ENCODE measurements around the gene MPND. TPM values are rescaled to one million over a fixed set of nuclear protein-coding genes. Genes with fewer than 3 reads are reported as not detected.

MPND gene
- total RNA-seq = 5.6 and 7.9 TPM in 2 replicates

GRCh38 chr19:4343370-4344307, at the start of gene MPND:
Gene MPND (plus strand): TSS chr19:4343562. CDS start chr19:4343594, 32 bp downstream.

GRCh38 chr19:4302243-4302640, 41.1 kb upstream of the MPND start, which contains the start of gene TMIGD2:
Gene TMIGD2 (minus strand): TSS chr19:4302389. CDS start chr19:4302385, 4 bp downstream.

GRCh38 chr19:4304538-4305256, 38.7 kb upstream of the MPND start, which contains the start of gene FSD1:
Gene FSD1 (plus strand): TSS chr19:4304598. CDS start chr19:4304747, 149 bp downstream.

GRCh38 chr19:4338441-4339355, 4.7 kb upstream of the MPND start, which contains the start of gene STAP2:
Gene STAP2 (minus strand): TSS chr19:4338827. CDS start chr19:4338753, 74 bp downstream.

GRCh38 chr19:4400135-4400936, 57.0 kb downstream of the MPND start, which contains the start of gene SH3GL1:
Gene SH3GL1 (minus strand): TSS chr19:4400547. CDS start chr19:4400368, 179 bp downstream.

GRCh38 chr19:4402171-4403004, 59.0 kb downstream of the MPND start, which contains the start of gene CHAF1A:
Gene CHAF1A (plus strand): TSS chr19:4402640. CDS start chr19:4402763, 123 bp downstream.

Other genes starting within 250 kb of the MPND start
- 127 and 160 TPM in 2 replicates for gene MAP2K2, start 219.4 kb upstream of the MPND start, total RNA-seq
- under 0.01 TPM in 1 of 2 replicates, not detected in the other for gene CREB3L3, start 189.9 kb upstream of the MPND start, total RNA-seq
- 14.7 and 21.5 TPM in 2 replicates for gene SIRT6, start 161.0 kb upstream of the MPND start, total RNA-seq
- gene ANKRD24, start 160.9 kb upstream of the MPND start, total RNA-seq = 0.33 and 1.2 TPM in 2 replicates
- gene EBI3, start 114.0 kb upstream of the MPND start, total RNA-seq = not detected in 2 replicates
- 18.2 and 22.7 TPM in 2 replicates for gene YJU2, start 96.5 kb upstream of the MPND start, total RNA-seq
- not detected in 2 replicates for gene SHD, start 64.3 kb upstream of the MPND start, total RNA-seq
- gene TMIGD2, start 41.2 kb upstream of the MPND start, total RNA-seq = not detected in 2 replicates
- 15.5 and 24.5 TPM in 2 replicates for gene FSD1, start 39.0 kb upstream of the MPND start, total RNA-seq
- gene STAP2, start 4.7 kb upstream of the MPND start, total RNA-seq = 5.9 and 7.5 TPM in 2 replicates
- gene SH3GL1, start 57.0 kb downstream of the MPND start, total RNA-seq = 29.1 and 36.1 TPM in 2 replicates
- gene CHAF1A, start 59.1 kb downstream of the MPND start, total RNA-seq = 10.1 and 29.7 TPM in 2 replicates
- 106 and 123 TPM in 2 replicates for gene UBXN6, start 114.2 kb downstream of the MPND start, total RNA-seq
- 66.8 and 70.1 TPM in 2 replicates for gene HDGFL2, start 128.7 kb downstream of the MPND start, total RNA-seq
- 0.55 and 4.0 TPM in 2 replicates for gene PLIN4, start 174.9 kb downstream of the MPND start, total RNA-seq
- gene PLIN5, start 191.7 kb downstream of the MPND start, total RNA-seq = not detected in 2 replicates
- not detected in 2 replicates for gene LRG1, start 196.5 kb downstream of the MPND start, total RNA-seq
- under 0.01 and 0.11 TPM in 2 replicates for gene SEMA6B, start 216.1 kb downstream of the MPND start, total RNA-seq